ENCODE results near the gene GREB1L.

Gene GREB1L

DNA sequence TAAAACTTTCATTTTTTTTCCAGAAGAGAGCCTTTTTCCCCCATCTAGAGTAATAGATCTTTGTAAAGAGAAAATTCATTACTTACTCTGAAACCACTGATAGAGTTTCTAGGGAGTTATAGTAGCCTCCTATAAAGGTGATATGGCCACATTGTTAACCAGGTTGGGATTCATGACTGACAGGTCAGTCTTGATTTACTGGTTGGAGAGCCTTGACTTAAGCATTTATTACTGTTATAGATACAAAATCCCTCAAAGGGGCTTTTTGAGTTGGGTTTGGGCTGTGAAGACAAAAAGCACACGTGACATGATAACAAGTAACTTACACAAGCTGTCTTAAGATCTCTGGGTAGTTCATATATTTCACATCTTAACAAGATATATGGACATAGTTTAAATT is 141.0 kb downstream of the GREB1L start:
- DNase-seq: no peak

DNA sequence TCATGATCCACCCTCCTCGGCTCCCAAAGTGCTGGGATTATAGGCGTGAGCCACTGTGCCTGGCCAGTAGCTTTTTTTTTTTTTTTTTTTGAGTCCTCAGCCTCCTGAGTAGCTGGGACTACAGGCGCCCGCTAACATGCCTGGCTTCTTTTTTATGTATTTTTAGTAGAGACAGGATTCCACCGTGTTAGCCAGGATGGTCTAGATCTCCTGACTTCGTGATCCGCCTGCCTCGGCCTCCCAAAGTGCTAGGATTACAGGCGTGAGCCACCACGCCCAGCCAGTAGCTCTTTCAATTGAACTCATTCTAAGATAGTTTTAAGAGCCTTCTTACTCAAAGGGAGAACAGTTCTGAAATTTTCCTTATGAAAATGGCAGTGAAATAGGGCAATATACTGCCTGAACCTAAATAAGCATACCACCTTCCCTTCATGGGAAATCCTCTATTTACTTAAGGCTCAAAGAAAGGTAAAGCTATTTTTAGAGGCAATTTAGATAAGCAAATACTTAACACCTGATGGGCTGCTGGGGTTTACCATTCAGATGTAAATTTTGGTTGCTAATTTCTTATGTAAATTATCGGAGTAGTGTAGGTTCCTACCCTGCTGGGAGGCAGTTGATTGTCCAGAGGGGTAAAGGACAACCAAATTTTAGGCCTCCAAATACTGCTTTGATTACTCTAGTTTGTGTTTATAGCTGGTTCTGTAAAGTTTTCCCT is 144.7 kb downstream of the GREB1L start:
- DNase-seq: no peak

DNA sequence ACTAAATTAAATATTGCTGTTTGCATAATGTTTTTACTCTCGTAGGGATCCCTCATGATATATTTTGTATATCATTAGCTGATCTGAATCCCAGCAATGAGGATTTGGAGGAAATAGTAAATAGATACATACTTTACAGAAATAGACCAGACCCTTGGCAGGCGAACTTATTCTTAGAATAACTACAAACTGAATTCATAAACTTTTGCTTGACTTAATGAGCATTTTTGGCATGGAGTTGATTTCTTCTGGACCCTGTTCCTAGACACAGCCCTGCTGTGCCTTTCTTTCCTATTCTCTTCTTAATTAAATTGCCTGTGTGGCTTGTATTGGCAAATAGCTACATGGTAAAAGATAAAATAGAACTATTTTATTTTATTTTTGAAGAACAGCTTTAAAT is 145.9 kb downstream of the GREB1L start:
- no peak for DNase-seq

DNA sequence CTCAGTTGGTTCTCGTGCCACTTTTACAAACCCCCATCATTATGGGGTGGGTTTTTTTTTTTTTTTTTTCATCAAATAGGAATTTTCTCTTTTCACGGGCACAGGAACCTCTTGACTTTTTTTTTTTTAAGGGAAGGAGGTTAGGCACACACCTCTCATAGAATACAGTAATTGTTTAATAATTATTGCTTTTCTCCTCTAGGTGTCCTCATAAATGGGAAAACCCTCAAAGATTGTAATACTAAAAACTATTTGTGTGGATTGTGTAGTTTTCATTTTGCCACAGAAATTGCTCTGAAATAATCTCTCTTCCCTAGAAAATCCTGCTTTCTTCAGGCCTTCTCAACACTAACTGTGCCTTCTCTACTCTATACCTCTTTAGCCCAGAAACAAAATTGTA is 147.3 kb downstream of the GREB1L start:
- DNase-seq: no peak

DNA sequence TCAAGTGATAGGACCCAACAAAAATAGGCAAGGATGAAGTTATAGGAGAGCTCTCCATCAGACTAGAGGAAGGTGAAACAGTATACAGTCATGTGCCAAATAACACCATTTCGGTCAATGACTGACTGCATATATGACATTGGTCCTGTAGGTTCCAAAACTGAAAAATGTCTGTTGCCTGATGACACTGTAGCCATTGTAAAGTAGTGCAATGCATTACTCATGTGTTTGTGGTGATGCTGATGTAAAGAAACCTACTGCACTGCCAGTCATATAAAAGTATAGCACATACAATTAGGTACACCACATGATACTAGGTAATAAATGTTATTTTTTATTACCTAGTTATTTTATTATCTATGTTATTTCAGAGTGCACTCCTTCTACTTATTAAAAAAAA is 147.9 kb downstream of the GREB1L start:
- DNase-seq: no peak

DNA sequence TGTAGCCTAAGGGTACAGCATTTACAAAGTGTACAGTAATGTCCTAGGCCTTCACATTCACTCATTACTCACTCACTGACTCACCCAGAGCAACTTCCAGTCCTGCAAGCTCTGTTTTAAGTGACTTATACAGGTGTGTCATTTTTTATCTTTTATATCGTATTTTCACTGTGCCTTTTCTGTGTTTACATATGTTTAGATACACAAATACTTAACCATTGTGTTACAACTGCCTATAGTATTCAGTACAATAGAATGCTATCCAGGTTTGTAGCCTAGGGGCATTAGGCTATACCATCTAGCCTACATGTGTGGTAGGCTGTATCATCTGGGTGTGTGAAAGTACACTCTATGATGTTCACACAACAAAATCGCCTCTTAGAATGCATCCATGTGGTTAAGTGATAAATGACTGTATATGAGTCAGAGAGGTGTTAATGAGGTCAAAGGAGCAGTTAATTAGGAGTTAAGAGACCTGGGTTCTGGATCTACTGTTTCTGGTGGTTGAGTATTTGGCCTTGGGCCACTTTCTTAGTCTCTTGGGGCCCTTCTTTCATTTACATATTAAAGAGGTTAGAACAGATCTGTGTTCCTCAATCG is 149.1 kb downstream of the GREB1L start:
- DNase-seq: no peak

DNA sequence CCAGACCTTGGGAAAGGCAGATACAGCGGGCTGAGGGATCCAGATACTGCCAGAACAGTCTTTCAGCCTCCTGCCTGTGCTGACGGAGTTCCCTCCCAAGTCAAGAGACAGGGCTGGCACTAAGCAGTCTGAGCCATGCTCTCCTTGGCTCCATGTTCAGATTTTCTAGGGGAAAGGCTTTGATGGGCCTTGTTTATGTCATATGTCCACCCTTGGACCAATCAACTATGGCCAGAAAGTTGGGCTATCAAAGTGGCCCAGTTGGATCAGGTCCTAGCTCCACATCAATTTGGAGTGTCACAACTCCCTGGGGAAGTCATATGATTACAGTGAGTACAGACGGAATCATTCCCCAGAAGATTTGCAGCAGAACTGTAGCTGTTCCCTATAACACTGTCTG is 152.0 kb downstream of the GREB1L start:
- DNase-seq: no peak

DNA sequence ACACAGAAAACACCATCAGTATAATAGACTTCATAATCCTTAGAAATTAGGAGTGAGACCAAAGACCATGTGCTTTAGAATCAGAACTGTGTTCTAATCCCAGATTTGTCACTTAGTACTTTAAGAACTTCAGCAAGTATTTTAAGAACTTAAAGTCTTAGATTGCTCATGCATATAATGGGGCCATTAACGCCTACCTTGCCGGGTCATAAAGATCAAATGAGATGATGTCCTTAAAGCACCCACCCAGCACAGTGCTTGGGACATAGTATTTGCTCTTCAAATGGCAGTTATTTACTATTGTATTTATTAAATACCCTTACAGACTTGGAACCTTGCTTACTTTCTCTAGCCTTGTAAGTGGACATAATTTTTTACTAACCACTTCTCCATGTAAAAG is 156.1 kb downstream of the GREB1L start:
- no peak for DNase-seq

DNA sequence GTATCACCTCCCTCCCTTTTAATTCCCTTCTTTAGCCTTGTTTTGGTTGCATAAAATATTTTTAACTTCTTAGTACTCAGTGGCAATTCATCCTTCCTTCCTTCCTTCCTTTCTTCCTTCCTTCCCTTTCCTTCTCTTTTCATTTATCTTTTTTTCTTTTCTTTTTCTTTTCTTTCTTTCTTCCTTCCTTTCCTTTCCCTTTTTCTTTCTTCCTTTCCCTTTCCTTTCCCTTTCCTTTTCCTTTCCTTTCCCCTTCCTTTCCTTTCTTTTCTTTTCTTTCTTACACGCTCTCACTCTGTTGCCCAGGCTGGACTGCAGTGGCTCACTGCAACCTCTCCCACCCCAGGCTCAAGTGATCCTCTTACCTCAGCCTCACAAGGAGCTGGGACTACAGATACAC is 160.2 kb downstream of the GREB1L start:
- no peak for DNase-seq

DNA sequence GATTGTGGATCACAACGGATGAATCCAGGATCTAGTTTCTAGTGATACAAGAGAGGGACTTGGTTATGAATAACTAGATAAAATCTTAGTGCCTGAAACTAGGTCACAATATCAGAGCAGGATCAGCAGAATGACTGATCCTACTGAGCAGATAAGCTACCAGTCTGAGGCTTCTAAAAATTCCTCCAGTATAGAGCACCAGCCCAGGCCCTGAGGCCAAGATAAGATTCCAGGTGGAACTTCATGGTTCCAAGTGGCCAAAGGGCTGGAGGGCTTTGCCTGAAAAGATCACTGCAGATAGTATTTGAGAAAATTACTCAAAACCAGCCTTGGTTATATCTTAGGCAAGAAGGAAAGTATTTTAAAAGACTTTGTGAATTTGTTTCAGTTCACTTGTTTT is 162.4 kb downstream of the GREB1L start:
- no peak for DNase-seq

DNA sequence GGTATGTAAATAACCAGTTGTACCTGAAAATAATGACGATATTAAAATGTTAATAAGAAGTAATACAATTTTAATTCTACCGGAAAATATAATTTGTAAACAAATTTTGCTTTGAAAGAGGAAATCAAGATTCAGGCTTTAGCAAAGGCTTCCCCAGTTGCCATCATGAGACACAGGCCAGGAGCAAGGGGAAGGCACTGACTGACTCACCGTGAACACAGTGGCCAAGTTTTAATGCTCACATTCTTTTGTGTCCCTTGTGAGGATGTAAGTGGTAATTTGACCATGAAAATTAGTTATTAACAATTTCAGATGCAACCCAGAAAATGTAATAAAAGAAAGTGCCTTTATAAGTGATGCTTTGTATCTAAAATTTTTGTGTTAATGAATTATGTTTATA is 164.1 kb downstream of the GREB1L start:
- no peak for DNase-seq

DNA sequence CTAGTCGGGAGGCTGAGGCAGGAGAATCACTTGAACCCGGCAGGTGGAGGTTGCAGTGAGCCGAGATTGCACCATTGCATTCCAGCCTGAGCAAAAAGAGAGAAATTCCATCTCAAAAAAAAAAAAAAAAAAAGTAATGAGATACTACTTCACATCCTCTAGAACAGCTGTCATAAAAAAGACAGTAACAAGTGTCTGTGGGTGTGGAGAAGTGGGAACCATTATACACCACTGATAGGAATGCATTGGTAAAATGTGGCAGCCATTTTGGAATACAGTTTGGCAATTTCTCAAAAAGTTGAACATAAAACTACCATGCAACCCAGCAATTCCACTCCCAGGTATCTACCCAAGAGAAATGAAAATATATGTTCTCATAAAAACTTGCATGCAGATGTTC is 166.6 kb downstream of the GREB1L start:
- DNase-seq: no peak

DNA sequence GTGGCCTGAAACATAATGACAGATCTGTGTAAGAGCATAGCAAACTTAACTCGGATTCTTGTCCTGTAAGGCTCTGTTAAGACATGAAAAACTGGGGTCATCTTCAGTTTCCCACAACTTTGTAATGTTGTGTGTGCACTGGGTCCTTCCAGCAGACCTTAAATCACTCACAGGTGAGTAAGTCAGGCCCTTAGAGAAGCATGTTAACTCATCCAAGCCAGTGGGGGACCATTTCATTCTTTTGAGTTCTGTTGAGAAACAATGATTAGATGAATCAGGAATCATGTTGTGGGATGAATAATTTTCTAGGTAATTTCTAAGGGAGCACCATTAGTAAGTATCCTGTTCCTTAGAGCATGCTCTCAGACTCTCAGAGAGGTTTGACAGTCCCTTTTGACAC is 191.4 kb downstream of the GREB1L start:
- no peak for DNase-seq

DNA sequence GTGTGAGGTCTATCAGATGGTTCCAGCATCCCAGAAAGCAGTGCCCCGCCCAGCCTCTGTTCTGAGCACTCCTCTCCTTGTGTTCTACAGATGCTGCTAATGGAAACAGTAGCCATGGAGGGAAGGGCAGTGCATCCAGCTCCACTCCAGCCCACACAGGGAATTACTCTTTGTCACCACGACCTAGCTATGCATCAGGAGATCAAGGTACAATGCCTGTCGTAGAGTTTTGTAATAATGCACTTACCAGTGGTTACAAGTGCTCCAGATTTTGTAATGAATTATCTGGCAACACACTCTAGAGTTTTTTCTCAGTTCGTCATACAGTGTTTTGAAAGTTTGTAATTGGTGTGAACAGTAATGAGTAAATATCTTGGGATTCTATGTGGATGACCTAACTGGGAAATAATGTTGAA is 197.4 kb downstream of the GREB1L start:
- no peak for DNase-seq

DNA sequence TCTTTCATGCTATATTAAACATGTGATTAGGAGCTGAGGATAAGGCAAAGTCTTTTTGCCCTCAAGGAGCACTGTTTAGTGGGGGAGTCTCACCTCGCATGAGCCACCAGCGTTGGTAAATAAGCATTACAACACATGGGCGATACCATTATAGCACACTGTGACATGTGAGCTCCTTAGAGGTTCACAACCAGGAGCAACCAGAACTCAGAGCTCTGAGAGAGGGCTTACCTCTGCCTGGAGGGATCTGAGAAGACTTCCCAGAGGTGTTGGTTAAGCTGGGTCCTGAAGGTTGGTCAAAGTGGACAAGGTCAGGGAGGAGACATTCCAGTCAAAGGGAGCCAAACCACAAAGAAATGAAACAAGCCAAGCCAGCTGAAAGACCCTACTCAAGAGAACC is 199.6 kb downstream of the GREB1L start:
- no peak for DNase-seq

DNA sequence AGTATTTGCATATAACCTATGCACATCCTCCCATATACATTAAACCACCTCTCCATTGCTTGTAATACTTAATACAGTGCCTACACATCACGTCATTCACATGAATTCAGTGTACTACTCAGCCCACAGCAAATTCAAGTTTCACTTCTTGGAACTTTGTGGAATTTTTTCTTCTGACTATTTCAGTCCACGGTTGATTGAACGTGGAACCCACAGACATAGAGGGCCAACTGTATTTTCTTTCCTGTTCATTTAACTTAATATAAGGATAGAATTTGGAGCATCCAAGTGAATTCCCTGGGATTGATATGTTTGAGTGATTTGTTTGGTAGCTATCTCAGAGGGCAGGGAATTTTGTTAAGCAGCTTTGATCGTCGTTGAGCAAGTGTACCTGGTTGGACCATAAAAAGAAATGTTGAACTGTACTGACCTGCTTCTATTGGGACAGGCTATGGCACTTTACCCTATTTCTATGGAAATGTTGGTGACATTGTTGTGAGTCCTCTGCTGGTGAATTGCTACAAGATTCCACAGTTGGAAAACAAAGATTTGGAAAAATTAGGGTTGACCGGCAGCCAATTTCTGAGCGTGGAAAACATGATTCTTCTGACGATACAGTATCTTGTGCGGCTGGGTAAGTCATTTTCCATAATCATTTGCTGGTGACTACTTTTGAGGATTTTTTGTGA is 201.9 kb downstream of the GREB1L start:
- no peak for DNase-seq

DNA sequence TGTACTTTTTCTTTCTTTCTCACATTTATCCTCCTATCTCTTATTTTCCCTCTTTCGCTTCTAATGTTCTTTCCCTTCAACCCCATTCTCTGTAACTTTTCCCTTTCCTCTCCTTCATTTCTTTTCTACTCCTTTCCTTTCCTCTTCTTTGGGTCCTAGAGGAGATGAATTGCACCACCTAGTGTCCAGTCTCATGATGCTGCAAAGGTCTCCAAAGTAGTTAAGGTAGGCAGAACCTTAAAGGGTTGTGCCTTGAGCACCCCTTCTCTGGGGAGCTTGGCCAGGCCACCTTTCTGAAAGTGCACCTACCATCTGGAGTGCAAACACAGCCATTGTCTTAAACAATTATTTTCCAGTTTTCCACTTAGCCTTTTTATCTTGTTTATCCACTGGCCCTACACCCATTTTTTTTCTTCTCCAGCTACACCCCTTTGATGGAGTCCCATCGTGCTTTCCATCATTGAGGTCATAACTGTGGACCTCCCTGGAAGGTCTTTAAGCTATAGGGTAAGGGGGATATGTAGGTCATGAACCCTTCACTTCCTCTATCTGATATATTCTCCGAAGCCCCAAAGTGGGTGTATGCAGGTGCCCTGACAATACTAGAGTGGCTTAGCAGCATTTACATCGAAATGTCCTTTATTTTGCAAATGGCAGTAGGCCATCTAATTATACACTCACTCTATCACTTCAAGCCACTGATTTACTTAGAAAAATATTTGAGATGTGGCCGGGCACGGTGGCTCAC is 202.6 kb downstream of the GREB1L start:
- no peak for DNase-seq

DNA sequence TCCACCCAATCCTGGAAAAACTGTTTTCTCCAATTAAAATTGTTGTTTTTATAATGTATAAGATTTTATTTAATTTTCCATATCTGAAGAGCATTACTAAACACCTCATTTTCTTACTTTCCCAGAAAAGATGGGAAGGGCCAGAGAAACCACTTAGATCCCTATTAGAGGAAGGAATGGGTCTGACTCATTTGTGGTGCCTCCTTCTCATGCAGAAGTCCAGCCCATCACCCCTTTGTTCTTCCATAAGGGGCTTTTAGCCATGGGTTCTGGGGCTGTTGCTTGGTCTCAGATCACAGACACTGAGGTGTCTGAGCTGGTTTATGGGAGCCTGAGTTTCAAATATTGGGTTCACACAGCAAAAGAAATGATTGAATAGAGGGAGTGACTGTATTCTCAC is 206.3 kb downstream of the GREB1L start:
- no peak for DNase-seq

DNA sequence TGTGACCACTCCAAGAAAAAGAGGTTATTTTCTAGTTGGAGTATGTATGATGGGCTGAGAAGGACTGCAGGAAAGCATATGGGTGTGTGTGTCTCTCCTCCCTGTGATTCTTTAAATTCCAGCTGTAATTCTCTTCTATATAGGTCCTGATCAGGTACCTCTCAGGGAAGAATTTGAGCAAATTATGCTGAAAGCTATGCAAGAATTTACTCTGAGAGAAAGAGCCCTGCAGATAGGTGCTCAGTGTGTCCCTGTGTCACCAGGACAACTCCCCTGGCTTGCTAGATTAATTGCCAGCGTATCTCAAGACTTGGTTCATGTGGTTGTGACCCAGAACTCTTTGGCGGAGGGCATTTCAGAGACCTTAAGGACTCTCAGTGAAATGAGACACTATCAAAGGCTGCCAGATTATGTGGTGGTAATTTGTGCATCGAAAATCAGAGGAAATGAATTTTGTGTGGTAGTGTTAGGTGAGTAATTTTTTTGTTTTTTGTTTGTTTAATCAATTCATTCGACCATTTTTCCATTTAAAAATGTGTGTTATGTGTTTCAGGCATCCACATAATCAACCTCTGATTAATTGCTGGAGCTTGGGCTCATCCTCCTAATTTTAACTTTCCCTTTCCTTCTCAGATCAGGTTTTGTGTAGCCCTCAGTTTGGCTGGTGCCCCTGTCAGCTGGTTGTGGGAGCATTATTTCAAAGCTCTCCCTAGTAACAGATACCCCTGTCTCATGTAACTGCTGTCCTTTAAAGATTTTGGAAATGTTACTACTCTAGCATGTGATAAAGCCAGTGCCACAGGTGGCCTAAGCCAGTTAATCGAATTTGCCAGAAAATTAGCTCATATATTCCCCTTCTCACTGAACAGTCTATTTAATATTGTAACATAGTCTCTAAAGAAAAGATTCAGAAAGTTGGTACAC is 207.6 kb downstream of the GREB1L start:
- DNase-seq: no peak

DNA sequence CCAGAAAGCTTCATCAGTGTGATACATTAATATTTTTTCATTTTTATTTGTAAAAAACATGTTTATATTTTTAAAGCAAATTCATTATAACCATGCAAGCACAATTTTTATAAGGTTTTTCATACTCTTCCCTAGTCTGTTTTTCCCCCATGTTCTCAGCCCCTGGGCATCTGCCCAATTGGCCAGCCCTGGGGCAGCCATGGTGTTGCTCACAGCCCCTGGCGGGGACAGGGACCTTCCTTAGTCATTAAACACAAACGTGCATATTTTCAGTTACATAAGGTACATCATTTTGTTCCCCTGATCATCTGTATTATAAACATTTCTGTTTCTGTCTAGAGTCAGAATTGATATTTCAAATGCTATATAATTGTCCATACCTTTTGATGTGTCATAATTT is 208.5 kb downstream of the GREB1L start:
- no peak for DNase-seq

DNA sequence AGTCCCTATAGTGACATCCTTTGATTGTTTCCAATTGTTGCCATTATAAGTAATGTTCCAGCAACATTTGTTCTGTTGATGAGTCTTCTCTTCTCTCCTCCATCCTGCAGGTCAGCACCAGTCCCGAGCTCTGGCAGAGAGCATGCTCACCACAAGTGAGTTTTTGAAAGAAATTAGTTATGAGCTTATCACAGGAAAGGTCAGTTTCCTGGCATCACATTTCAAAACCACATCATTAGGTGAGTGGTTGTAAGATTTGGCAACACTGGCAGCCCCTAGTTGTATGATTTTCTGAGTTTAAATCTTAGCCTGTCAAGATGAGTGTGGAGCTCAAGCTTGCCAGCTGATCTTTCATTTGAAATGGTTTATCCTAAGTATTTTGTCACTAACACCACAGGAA is 208.9 kb downstream of the GREB1L start:
- no peak for DNase-seq

DNA sequence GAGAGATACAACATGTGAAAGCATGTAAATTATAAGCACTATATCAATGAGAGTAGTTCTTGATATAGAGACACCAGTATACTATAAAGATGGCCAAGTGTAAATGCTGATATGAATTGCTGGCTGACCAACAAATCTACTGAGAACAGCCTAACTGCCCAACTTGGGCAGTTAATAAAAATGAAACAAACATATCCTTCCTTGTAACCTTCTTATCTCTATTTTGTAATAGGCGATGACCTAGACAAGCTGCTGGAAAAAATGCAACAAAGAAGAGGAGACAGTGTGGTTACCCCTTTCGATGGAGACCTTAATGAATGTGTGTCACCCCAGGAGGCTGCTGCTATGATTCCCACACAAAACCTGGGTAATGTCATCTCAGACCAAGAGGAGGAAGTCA is 209.8 kb downstream of the GREB1L start:
- DNase-seq: no peak

All from cortex of kidney (tissue), 1 donor.